Natural killer cell (primary cell): ENCODE results near the gene DISC1. TPM values are rescaled to one million over a fixed set of nuclear protein-coding genes. Genes with fewer than 3 reads are reported as not detected.

Experiments used
- ATAC-seq, 3 donors: fragments of 150-1000 bp in 2 of 3; fragments of 200-7000 bp in 1 of 3; cut with Tn5 transposase; 1 replicate in 1 of 3; 2 replicates in 2 of 3; pipeline ENCODE4 v1.10.0; 2021; ENCODE audit warnings: mild to moderate bottlenecking in 2 of 3, moderate library complexity in 2 of 3
- DNase-seq, 2 donors: peaks; one replicate each; pipeline versions ENCODE4 v3.0.0 to v3.0.0-alpha.2; 2013 to 2021; ENCODE audit warnings: mixed read lengths in 1 of 2
- H3K27ac ChIP-seq: one replicate; pipeline ENCODE4 v1.5.1; 2013; ENCODE audit warnings: mild to moderate bottlenecking, low read length
- H3K27me3 ChIP-seq: one replicate; pipeline ENCODE4 v1.6.1; 2013; ENCODE audit warnings: low read length; ENCODE audit not compliant: control insufficient read depth, insufficient read depth
- H3K36me3 ChIP-seq: one replicate; pipeline ENCODE4 v1.6.1; 2013; ENCODE audit warnings: low read length; ENCODE audit not compliant: control insufficient read depth, insufficient read depth
- H3K4me1 ChIP-seq: one replicate; pipeline ENCODE4 v1.6.1; 2013; ENCODE audit warnings: low read length; ENCODE audit not compliant: control insufficient read depth, insufficient read depth
- H3K4me3 ChIP-seq: one replicate; pipeline ENCODE4 v1.5.1; 2013; ENCODE audit warnings: low read length
- H3K9me3 ChIP-seq: one replicate; pipeline ENCODE4 v1.6.1; 2013; ENCODE audit warnings: low read length; ENCODE audit not compliant: control insufficient read depth, insufficient read depth
- H3K27ac Mint-ChIP-seq, 2 donors: one replicate each; pipeline ENCODE4 v1.8.0; 2022; ENCODE audit warnings: mild to moderate bottlenecking in 2 of 2, mixed read lengths in 2 of 2, moderate library complexity in 1 of 2
- H3K27me3 Mint-ChIP-seq, 2 donors: one replicate each; pipeline ENCODE4 v1.8.0; 2022; ENCODE audit warnings: low read depth in 2 of 2, mixed read lengths in 2 of 2
- H3K36me3 Mint-ChIP-seq: one replicate; pipeline ENCODE4 v1.8.0; 2022; ENCODE audit warnings: mixed read lengths
- H3K4me1 Mint-ChIP-seq, 2 donors: one replicate each; pipeline ENCODE4 v1.8.0; 2022; ENCODE audit warnings: mixed read lengths in 2 of 2
- H3K4me3 Mint-ChIP-seq: one replicate; pipeline ENCODE4 v1.8.0; 2022; ENCODE audit warnings: mild to moderate bottlenecking, moderate library complexity, mixed read lengths
- H3K9me3 Mint-ChIP-seq, 2 donors: one replicate each; pipeline ENCODE4 v1.8.0; 2022; ENCODE audit warnings: mixed read lengths in 2 of 2
- CTCF ChIP-seq: fragments of 200-600 bp; IDR thresholded peaks from one replicate; pipeline ENCODE4 v1.8.0; 2022; ENCODE audit warnings: antibody characterized with exemption
- WGBS: methylation state at CpG from one replicate; pipeline ENCODE4 v1.1.7; 2013; ENCODE audit warnings: missing lambda C conversion rate; ENCODE audit not compliant: insufficient coverage; 5-methylcytosine and 5-hydroxymethylcytosine counted together
- intact Hi-C: fragments of 100-400 bp; cut with micrococcal nuclease; formaldehyde crosslinking; loops from one replicate; pipeline ENCODE4 v1.14.2; 2022
- total RNA-seq, 4 donors: library from RNA; stranded (reverse); fragments of 120-200 nt in 1 of 4; gene quantifications; one replicate each; pipeline versions ENCODE4 v1.2.3 to v1.2.4, GENCODE V29; 2013 to 2022

DISC1 gene
- total RNA-seq, 3 donors from 2014 or later (not counting 1 experiment from before 2014, with no cell fraction given), result 5.9 to 10.7 (median 9.7) TPM

- Mint-ChIP-seq H3K36me3 (no peaks in the 10 kb centered on the region), H3K27ac (no peak overlapping the region), H3K4me1 (no peaks in the 10 kb centered on the region), H3K27me3 (no peaks in the 10 kb centered on the region), H3K4me3 (no peak overlapping the region), H3K9me3 (no peaks in the 10 kb centered on the region)
- H3K9me3 ChIP-seq, result no peaks in the 10 kb centered on the region
- no peak overlapping the region for H3K4me3 ChIP-seq
- no peaks in the 10 kb centered on the region for H3K36me3 ChIP-seq
- intact Hi-C loops, result no loop called here
- DNase-seq, result no peak
- no peaks in the 10 kb centered on the region for H3K4me1 ChIP-seq
- no peak overlapping the region for H3K27ac ChIP-seq
- TF ChIP-seq CTCF, result no peak
- no peak for ATAC-seq
- WGBS, result 89% methylated on average over 4 of the region's 4 CpGs
- no peaks in the 10 kb centered on the region for H3K27me3 ChIP-seq
Observed at GRCh38 chr1:231743966-231744365, 117.4 kb downstream of the DISC1 start.

- intact Hi-C loops, result no loop called here
- 100% methylated on average over 1 of the region's 2 CpGs for WGBS
- peaks cover 16% of the 10 kb centered on the region for H3K36me3 Mint-ChIP-seq
- no peaks in the 10 kb centered on the region for H3K27me3 ChIP-seq
- H3K4me3 Mint-ChIP-seq, result no peak overlapping the region
- no peaks in the 10 kb centered on the region for H3K36me3 ChIP-seq
- no peaks in the 10 kb centered on the region for H3K27me3 Mint-ChIP-seq
- ATAC-seq (no peak), DNase-seq (no peak)
- H3K9me3 ChIP-seq, result peaks cover 7% of the 10 kb centered on the region
- no peak overlapping the region for H3K27ac Mint-ChIP-seq
- peaks cover 4 to 6% of the 10 kb centered on the region in 2 donors for H3K9me3 Mint-ChIP-seq
- no peak for TF ChIP-seq CTCF
- no peaks in the 10 kb centered on the region for H3K4me1 ChIP-seq
- H3K4me1 Mint-ChIP-seq, result no peaks in the 10 kb centered on the region
- H3K27ac ChIP-seq, result no peak overlapping the region
- no peak overlapping the region for H3K4me3 ChIP-seq
Observed at GRCh38 chr1:231748760-231749415, 122.3 kb downstream of the DISC1 start.

- no peak overlapping the region for H3K4me3 Mint-ChIP-seq
- no peak overlapping the region for H3K27ac ChIP-seq
- WGBS, result no CpG with 5 or more reads among the region's 2 CpGs
- no peak overlapping the region for H3K27ac Mint-ChIP-seq
- intact Hi-C loops, result no loop called here
- H3K27me3 Mint-ChIP-seq, result no peaks in the 10 kb centered on the region
- peaks cover 7% of the 10 kb centered on the region for H3K9me3 ChIP-seq
- H3K4me1 Mint-ChIP-seq, result no peaks in the 10 kb centered on the region
- peaks cover 17% of the 10 kb centered on the region for H3K36me3 Mint-ChIP-seq
- no peaks in the 10 kb centered on the region for H3K27me3 ChIP-seq
- ATAC-seq (no peak), DNase-seq (no peak)
- no peak overlapping the region for H3K4me3 ChIP-seq
- H3K4me1 ChIP-seq, result no peaks in the 10 kb centered on the region
- no peaks in the 10 kb centered on the region for H3K36me3 ChIP-seq
- H3K9me3 Mint-ChIP-seq, result peaks cover 4 to 8% of the 10 kb centered on the region in 2 donors
- TF ChIP-seq CTCF, result no peak
Observed at GRCh38 chr1:231750296-231750695, 123.7 kb downstream of the DISC1 start.

GRCh38 chr1:231750818-231751362 lies 124.3 kb downstream of the DISC1 start:
- H3K9me3 ChIP-seq, result peaks cover 7% of the 10 kb centered on the region
- 93% methylated on average over 2 of the region's 3 CpGs for WGBS
- H3K27ac Mint-ChIP-seq, result no peak overlapping the region
- H3K9me3 Mint-ChIP-seq, result peaks cover 4 to 8% of the 10 kb centered on the region in 2 donors
- H3K4me3 Mint-ChIP-seq, result no peak overlapping the region
- no peaks in the 10 kb centered on the region for H3K4me1 ChIP-seq
- intact Hi-C loops, result no loop called here
- no peaks in the 10 kb centered on the region for H3K36me3 ChIP-seq
- ATAC-seq (no peak), DNase-seq (no peak)
- H3K4me3 ChIP-seq, result no peak overlapping the region
- no peak overlapping the region for H3K27ac ChIP-seq
- H3K27me3 Mint-ChIP-seq, result no peaks in the 10 kb centered on the region
- no peaks in the 10 kb centered on the region for H3K27me3 ChIP-seq
- H3K4me1 Mint-ChIP-seq, result no peaks in the 10 kb centered on the region
- no peak for TF ChIP-seq CTCF
- H3K36me3 Mint-ChIP-seq, result peaks cover 17% of the 10 kb centered on the region
